Thymus (tissue), 11 donors: ENCODE results near the gene TAX1BP3. TPM values are rescaled to one million over a fixed set of nuclear protein-coding genes. Genes with fewer than 3 reads are reported as not detected.

Experiments used
- DNase-seq, 9 donors: peaks; one replicate each; pipeline ENCODE4 v3.0.0-alpha.2; 2013; ENCODE audit warnings: low spot score in 9 of 9, low read depth in 6 of 9, missing footprints in 1 of 9
- H3K27ac ChIP-seq, 2 donors: one replicate each; pipeline ENCODE4 v1.5.1; 2013; ENCODE audit warnings: control low read depth in 1 of 2, low read depth in 1 of 2, low read length in 1 of 2, mild to moderate bottlenecking in 1 of 2, moderate library complexity in 1 of 2
- H3K27me3 ChIP-seq, 2 donors: one replicate each; pipeline ENCODE4 v1.5.1; 2013; ENCODE audit warnings: low read length in 1 of 2; ENCODE audit not compliant: control insufficient read depth in 2 of 2, insufficient read depth in 1 of 2
- H3K36me3 ChIP-seq, 2 donors: one replicate each; pipeline ENCODE4 v1.5.1; 2013; ENCODE audit warnings: low read length in 1 of 2, mild to moderate bottlenecking in 1 of 2, moderate library complexity in 1 of 2; ENCODE audit not compliant: control insufficient read depth in 2 of 2, insufficient read depth in 2 of 2
- H3K4me1 ChIP-seq, 2 donors: one replicate each; pipeline ENCODE4 v1.5.1; 2013; ENCODE audit warnings: low read length in 2 of 2; ENCODE audit not compliant: control insufficient read depth in 2 of 2, insufficient read depth in 2 of 2
- H3K4me3 ChIP-seq, 2 donors: one replicate each; pipeline ENCODE4 v1.5.1; 2013; ENCODE audit warnings: low read length in 2 of 2, control low read depth in 1 of 2, mild to moderate bottlenecking in 1 of 2
- H3K9me3 ChIP-seq, 2 donors: one replicate each; pipeline ENCODE4 v1.5.1; 2013; ENCODE audit warnings: low read length in 1 of 2, mild to moderate bottlenecking in 1 of 2; ENCODE audit not compliant: control insufficient read depth in 2 of 2, insufficient read depth in 1 of 2
- WGBS: extraction: QIAGEN DNeasy Blood & Tissue Kit; methylation state at CpG from one replicate; pipeline ENCODE4 v1.1.7; 2013; 5-methylcytosine and 5-hydroxymethylcytosine counted together
- polyA plus RNA-seq: library from polyadenylated mRNA; stranded (reverse); fragments of 200-250 nt; gene quantifications from one replicate; pipeline ENCODE4 v1.2.3, GENCODE V29; 2013
- total RNA-seq: library from RNA; stranded (reverse); fragments of 120-200 nt; gene quantifications from one replicate; pipeline ENCODE4 v1.2.4, GENCODE V29; 2013
- donor health status: healthy.

TAX1BP3 gene
- total and polyA plus RNA-seq, 2 donors: 73.2 to 115 TPM

DNA sequence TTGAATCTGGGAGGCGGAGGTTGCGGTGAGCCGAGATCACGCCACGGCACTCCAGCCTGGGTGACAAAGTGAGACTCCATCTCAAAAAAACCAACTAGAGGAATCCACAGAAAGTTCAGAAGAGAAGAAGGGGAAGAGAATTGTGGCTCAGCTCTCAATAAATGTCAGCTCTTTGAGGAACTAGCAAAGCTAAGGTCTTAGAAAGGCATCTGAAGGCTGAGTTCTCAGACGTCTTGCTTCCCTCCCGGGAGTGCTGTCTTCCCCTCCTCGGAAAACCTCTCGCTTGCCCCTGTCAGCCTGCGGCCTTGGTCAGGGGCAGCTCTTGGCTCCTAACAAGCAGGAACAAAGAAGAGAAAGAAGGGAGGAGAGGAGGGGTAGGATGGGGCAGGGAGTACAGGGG lies 37.6 kb downstream of the TAX1BP3 start:
- Histone ChIP-seq H3K9me3 (no peaks in the 10 kb centered on the region), H3K4me1 (peaks cover 0 to 5% of the 10 kb centered on the region in 2 donors), H3K36me3 (peaks cover 13 to 24% of the 10 kb centered on the region in 2 donors), H3K27ac (no peak overlapping the region), H3K27me3 (no peaks in the 10 kb centered on the region), H3K4me3 (no peak overlapping the region)
- 94% methylated on average over 10 of the region's 10 CpGs for WGBS
- DNase-seq: no peak

DNA sequence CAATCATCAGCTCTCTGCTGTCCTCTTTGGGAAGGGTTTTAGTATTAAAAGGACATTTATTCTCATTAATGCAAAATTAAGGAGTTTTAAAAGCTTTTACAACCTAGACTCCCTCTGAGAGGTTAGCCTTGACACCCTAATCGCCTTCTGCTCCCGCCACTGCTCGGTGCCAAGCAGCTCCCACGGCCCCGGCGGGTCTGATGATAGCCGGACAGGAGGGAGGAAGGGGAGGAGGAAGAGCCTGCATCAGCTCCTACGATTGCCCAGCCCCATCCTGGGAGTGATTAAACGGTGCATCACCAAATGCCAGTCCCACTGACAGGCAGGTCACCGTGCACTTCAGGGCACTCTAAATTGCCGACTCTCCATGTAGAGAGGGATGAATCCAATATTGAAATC lies 40.6 kb downstream of the TAX1BP3 start:
- Histone ChIP-seq H3K4me1 (no peaks in the 10 kb centered on the region), H3K9me3 (no peaks in the 10 kb centered on the region), H3K27ac (no peak overlapping the region), H3K36me3 (peaks cover 27 to 38% of the 10 kb centered on the region in 2 donors), H3K4me3 (no peak overlapping the region), H3K27me3 (no peaks in the 10 kb centered on the region)
- DNase-seq: no peak
- 97% methylated on average over 11 of the region's 11 CpGs for whole genome bisulfite sequencing

DNA sequence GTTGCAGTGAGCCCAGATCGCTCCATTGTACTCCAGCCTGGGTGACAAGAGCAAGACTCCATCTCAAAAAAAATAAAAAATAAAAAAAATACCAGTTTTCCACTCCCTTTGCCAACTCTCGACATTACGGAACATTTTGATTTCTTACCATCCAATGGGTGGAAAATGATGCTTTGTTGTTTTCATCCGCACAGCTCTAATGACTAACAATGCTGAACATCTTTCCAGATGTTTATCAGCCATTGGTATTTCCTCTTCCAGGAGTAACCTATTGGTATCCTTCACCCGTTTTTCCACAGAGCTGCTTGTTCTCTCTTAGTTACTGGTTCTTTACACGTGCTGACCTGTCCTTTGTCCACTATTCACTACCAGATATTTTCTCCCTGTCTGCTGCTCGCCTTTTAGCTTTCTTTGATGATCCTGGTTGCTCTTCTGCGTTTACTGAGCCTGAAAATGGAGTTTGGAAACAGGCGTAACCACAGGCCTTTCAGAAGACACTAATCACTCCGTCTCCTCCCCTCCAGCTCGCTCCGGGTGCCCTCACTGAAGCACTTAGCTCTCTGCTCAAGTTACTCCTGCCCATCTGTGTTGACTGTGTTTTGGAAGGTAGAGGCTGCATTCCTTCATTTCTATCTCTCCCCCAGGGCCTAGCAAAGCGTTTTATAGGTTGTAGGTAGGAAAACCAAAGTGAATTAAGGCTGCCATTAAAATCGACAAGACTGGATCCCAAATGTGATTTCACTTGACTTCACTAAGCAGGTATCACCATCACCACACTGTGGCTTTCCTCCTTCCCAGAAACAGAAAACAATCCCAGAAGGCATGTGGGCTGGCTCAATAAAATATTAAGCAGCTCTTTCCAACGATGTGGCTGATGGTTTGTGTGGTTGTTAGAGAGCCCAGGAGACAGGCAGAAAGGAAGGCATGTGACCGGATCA lies 41.3 kb downstream of the TAX1BP3 start:
- Histone ChIP-seq H3K27me3 (no peaks in the 10 kb centered on the region), H3K4me3 (no peak overlapping the region), H3K27ac (no peak overlapping the region), H3K36me3 (peaks cover 29 to 36% of the 10 kb centered on the region in 2 donors), H3K9me3 (no peaks in the 10 kb centered on the region), H3K4me1 (no peaks in the 10 kb centered on the region)
- WGBS: 92% methylated on average over 16 of the region's 16 CpGs
- no peak for DNase-seq

DNA sequence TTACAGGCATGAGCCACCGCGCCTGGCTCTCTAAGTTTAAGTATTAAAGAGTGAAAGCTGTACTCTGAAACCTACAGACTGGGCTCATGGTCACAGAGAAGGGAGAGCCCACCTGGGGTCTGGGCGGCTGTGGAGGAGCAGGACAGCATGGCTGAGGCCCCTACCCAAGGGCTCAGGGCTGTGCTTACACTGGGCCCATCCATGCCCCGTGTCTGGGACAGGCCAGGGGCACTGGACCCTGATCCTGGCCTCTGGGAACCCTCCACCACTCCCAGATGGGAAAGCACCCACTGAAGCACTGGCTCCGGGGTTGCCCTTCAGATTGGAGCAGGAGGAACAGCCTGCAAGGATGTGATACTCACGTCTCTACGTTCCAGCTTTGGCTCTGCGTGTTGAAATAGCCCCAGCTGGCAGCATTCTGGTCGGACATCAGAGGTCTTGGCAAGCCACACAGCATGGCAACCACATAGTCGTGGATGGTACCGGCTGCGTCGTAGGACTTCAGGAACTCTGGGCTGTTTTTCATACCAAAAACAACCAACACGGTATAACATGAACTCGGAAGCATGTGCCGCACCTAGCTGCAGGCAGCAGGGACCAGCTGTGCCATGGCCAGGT lies 45.3 kb downstream of the TAX1BP3 start:
- Histone ChIP-seq H3K27ac (no peak overlapping the region), H3K36me3 (peaks cover 39 to 45% of the 10 kb centered on the region in 2 donors), H3K9me3 (no peaks in the 10 kb centered on the region), H3K27me3 (no peaks in the 10 kb centered on the region), H3K4me1 (no peaks in the 10 kb centered on the region), H3K4me3 (no peak overlapping the region)
- 98% methylated on average over 16 of the region's 16 CpGs for WGBS
- no peak for DNase-seq

DNA sequence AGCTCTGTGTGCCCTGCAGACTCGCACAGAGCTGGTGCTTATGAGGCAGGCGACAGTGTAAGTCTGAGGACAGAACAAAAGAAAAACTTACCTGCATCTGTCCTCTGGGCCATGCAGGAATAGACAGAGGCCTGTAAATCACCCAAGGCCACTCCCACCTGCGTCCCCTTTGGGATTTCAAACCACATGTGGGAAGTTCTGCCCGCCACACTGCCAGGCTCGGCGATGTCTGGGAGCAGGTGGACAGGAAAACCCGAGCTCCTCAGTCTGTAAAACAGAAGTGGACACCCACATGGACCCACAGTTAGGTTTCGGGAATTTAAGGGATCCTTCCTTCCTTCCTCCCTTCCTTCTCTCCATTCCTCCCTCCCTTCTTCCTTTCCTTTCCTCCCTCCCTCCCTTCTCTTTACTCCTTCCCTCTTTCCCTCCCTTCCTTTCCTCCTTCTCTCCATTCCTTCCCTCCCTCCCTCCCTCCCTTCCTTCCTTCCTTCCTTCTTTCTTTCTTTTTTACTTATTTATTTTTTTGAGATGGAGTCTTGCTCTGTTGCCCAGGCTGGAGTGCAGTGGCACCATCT lies 47.1 kb downstream of the TAX1BP3 start:
- peaks cover 2 to 5% of the 10 kb centered on the region in 2 donors for H3K9me3 ChIP-seq
- no peak overlapping the region for H3K27ac ChIP-seq
- DNase-seq: no peak
- H3K36me3 ChIP-seq: peaks cover 38 to 41% of the 10 kb centered on the region in 2 donors
- H3K27me3 ChIP-seq: no peaks in the 10 kb centered on the region
- no peak overlapping the region for H3K4me3 ChIP-seq
- over 99% methylated on average over 8 of the region's 8 CpGs for WGBS
- no peaks in the 10 kb centered on the region for H3K4me1 ChIP-seq

DNA sequence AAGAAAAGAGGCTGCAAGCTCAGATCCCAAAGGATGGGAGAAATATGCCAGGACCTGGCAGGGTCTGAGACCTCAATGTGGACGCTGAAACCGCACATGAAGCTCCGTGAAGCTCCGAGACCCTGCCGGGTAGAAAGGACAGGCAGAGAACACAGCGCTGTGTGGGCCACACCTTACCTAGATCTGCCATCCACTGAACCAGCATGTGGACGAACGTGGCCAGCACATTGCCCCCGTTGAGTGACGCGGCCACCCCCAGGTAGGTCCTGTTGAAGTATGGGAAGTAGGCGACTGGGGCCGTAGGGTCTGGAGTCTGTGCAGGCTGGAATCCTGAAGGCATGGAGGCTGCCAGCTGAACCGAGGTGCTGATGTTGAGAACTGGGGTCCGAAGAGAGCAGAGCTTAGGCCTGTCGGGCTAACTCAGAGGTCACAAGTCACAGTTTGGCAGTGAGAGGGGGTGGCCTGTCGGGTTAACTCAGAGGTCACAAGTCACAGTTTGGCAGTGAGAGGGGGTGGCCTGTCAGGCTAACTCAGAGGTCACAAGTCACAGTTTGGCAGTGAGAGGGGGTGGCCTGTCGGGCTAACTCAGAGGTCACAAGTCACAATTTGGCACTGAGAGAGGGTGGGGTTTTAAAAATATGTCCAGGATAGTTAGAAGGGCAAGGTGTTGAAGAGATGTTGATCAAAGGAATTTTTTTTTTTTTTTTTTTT lies 53.1 kb downstream of the TAX1BP3 start:
- Histone ChIP-seq H3K9me3 (peaks cover 2 to 5% of the 10 kb centered on the region in 2 donors), H3K4me1 (no peaks in the 10 kb centered on the region), H3K27me3 (no peaks in the 10 kb centered on the region), H3K27ac (no peak overlapping the region), H3K36me3 (peaks cover 37% of the 10 kb centered on the region in 2 donors), H3K4me3 (no peak overlapping the region)
- WGBS: 98% methylated on average over 18 of the region's 18 CpGs
- no peak for DNase-seq

DNA sequence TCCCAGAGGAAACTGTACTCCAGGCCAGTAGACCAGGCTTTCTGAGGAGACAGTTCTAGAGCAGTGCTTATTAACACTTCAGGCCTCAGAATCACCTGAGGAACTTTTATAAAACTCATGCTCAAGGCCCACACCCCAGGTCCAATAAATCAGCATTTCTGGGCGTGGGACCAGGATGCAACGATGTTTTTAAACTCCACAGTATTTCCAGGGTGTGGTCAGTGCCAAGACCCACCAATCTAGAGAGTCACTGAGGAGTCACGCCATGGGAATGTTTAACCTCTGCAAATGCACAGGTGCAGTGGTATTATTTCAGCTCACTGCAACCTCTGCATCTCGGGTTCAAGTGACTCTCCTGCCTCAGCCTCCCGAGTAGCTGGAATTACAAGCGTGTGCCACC lies 55.3 kb downstream of the TAX1BP3 start:
- DNase-seq: no peak
- Histone ChIP-seq H3K9me3 (peaks cover 2 to 5% of the 10 kb centered on the region in 2 donors), H3K27me3 (no peaks in the 10 kb centered on the region), H3K27ac (no peak overlapping the region), H3K36me3 (peaks cover 42 to 44% of the 10 kb centered on the region in 2 donors), H3K4me3 (no peak overlapping the region), H3K4me1 (no peaks in the 10 kb centered on the region)
- 99% methylated on average over 6 of the region's 6 CpGs for WGBS
